Parathyroid adenoma (tissue), 2 donors: Measurements from ENCODE around the gene TBC1D22B.

ENCODE experiments used
- H2AFZ ChIP-seq: fragments of 300-600 bp; sonication (generic); one replicate; pipeline ENCODE4 v1.7.0; 2017; ENCODE audit warnings: antibody characterized with exemption, mild to moderate bottlenecking
- H3K27ac ChIP-seq: fragments of 300-600 bp; sonication (generic); one replicate; pipeline ENCODE4 v1.7.0; 2017
- H3K27me3 ChIP-seq: fragments of 300-600 bp; sonication (generic); one replicate; pipeline ENCODE4 v1.7.0; 2017; ENCODE audit warnings: low read length; ENCODE audit not compliant: control insufficient read depth, insufficient read depth
- H3K36me3 ChIP-seq: fragments of 300-600 bp; sonication (generic); one replicate; pipeline ENCODE4 v1.7.0; 2017; ENCODE audit warnings: low read length; ENCODE audit not compliant: control insufficient read depth, insufficient read depth
- H3K4me1 ChIP-seq: fragments of 300-600 bp; sonication (generic); one replicate; pipeline ENCODE4 v1.7.0; 2017; ENCODE audit warnings: control low read depth
- H3K4me2 ChIP-seq: fragments of 300-600 bp; sonication (generic); one replicate; pipeline ENCODE4 v1.7.0; 2017; ENCODE audit warnings: low read length
- H3K4me3 ChIP-seq: fragments of 300-600 bp; sonication (generic); one replicate; pipeline ENCODE4 v1.7.0; 2017; ENCODE audit warnings: low read depth, low read length
- H3K79me2 ChIP-seq: fragments of 300-600 bp; sonication (generic); one replicate; pipeline ENCODE4 v1.7.0; 2017; ENCODE audit warnings: control low read depth
- H3K9ac ChIP-seq: fragments of 300-600 bp; sonication (generic); one replicate; pipeline ENCODE4 v1.7.0; 2017; ENCODE audit warnings: mild to moderate bottlenecking
- H3K9me3 ChIP-seq: fragments of 300-600 bp; sonication (generic); one replicate; pipeline ENCODE4 v1.7.0; 2017; ENCODE audit warnings: low read length; ENCODE audit not compliant: control insufficient read depth
- CTCF ChIP-seq: fragments of 300-600 bp; sonication (generic); IDR thresholded peaks from one replicate; pipeline ENCODE4 v1.7.0; 2017; ENCODE audit warnings: antibody characterized with exemption, mild to moderate bottlenecking
- donor health status: primary hyperparathyroidism.

TBC1D22B gene

GRCh38 chr6:37269105-37269504 is 11.5 kb downstream of the TBC1D22B start:
- Histone ChIP-seq H3K36me3 (no peaks in the 10 kb centered on the region), H3K9me3 (no peaks in the 10 kb centered on the region), H3K4me2 (no peak overlapping the region), H3K4me3 (no peak overlapping the region), H3K9ac (no peak overlapping the region), H3K79me2 (peaks cover 24% of the 10 kb centered on the region), H3K27ac (no peak overlapping the region), H3K4me1 (no peaks in the 10 kb centered on the region), H2AFZ (no peak overlapping the region), H3K27me3 (no peaks in the 10 kb centered on the region)
- no peak for TF ChIP-seq CTCF

DNA sequence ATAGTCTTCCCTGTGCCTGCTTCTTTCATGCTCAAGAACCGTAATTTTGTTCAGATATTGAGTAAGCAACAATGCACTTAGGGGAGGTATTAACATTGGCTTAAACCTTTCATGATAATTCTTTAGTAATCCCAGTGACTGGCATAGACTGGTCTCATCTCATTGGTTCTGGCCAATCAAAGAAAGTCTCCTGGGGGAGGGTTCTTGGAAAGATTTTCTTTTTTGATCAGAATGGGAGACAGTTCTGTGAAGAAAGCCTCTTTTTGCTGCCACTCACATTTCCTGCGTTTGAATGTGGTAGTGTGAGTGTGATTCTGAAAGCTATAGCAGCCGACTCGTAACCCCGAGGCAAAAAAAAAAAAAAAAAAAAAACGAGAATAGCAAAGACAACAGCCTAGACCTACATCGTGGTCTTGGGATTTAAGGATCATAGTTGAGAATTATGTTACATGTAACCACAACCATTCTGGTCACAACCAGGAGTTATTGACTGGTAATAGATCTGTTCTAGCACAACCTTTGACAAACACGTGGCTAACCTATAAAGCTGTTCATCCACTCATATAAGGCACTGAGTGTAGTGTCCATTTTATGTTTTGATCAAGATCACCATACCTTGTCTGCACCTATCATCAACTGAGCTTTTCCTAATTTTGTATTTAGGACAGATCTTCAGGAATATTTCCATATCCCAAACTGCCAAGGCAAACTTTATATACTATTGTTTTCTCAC is 15.4 kb downstream of the TBC1D22B start:
- no peak for TF ChIP-seq CTCF
- no peak overlapping the region for H2AFZ ChIP-seq
- no peak overlapping the region for H3K4me2 ChIP-seq
- H3K27me3 ChIP-seq, result no peaks in the 10 kb centered on the region
- no peak overlapping the region for H3K27ac ChIP-seq
- no peaks in the 10 kb centered on the region for H3K4me1 ChIP-seq
- H3K36me3 ChIP-seq, result no peaks in the 10 kb centered on the region
- no peak overlapping the region for H3K4me3 ChIP-seq
- H3K9me3 ChIP-seq, result no peaks in the 10 kb centered on the region
- no peak overlapping the region for H3K9ac ChIP-seq
- H3K79me2 ChIP-seq, result peaks cover 33% of the 10 kb centered on the region

DNA sequence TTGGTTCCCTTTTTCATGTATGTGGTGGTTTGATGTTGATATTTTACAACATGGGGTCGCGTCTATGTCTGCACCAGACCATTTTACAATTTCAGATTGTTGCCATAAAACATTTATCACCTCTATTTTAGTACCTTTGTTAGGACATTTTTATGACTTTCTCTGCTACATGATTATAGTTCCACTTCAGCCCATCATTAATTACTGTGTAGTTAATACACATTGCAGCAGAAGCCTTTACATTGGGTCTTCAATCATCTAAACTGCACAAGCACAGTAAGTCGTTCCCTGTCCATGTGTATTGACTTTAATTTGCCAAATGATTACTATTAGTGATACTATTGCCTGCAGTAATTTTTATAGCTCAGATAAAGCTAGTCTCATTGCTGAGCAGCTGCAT is 16.1 kb downstream of the TBC1D22B start:
- no peaks in the 10 kb centered on the region for H3K36me3 ChIP-seq
- no peak overlapping the region for H2AFZ ChIP-seq
- H3K27me3 ChIP-seq, result no peaks in the 10 kb centered on the region
- H3K9me3 ChIP-seq, result no peaks in the 10 kb centered on the region
- H3K27ac ChIP-seq, result no peak overlapping the region
- H3K9ac ChIP-seq, result no peak overlapping the region
- peaks cover 30% of the 10 kb centered on the region for H3K79me2 ChIP-seq
- H3K4me2 ChIP-seq, result no peak overlapping the region
- TF ChIP-seq CTCF, result no peak
- H3K4me3 ChIP-seq, result no peak overlapping the region
- no peaks in the 10 kb centered on the region for H3K4me1 ChIP-seq

DNA sequence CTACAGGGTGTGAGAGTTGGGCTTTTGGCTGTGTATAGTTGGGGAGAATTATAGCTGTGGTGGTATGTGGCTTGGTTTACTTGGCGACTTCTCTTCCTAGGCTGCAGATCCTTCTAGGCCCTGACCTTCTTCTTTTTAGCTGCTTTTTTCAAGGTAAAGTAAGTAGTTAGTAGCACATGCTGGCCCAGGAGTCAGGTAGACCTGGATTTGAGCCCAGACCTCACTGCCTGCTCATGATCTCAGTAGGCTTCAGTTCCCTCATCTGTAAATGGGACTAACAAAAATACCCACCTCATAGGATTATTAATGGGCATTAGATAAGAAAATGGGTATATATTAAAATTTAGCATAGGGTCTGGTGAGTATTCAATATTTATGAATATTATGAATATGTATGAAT is 17.8 kb downstream of the TBC1D22B start:
- no peak overlapping the region for H2AFZ ChIP-seq
- H3K4me1 ChIP-seq, result no peaks in the 10 kb centered on the region
- no peak overlapping the region for H3K9ac ChIP-seq
- peaks cover 26% of the 10 kb centered on the region for H3K79me2 ChIP-seq
- no peaks in the 10 kb centered on the region for H3K9me3 ChIP-seq
- no peaks in the 10 kb centered on the region for H3K27me3 ChIP-seq
- H3K4me2 ChIP-seq, result no peak overlapping the region
- TF ChIP-seq CTCF, result no peak
- no peak overlapping the region for H3K4me3 ChIP-seq
- no peak overlapping the region for H3K27ac ChIP-seq
- H3K36me3 ChIP-seq, result no peaks in the 10 kb centered on the region

- Histone ChIP-seq H3K4me2 (no peak overlapping the region), H2AFZ (no peak overlapping the region), H3K27me3 (no peaks in the 10 kb centered on the region), H3K4me1 (peaks cover 6% of the 10 kb centered on the region), H3K9me3 (no peaks in the 10 kb centered on the region), H3K36me3 (no peaks in the 10 kb centered on the region), H3K27ac (no peak overlapping the region), H3K79me2 (peaks cover 26% of the 10 kb centered on the region), H3K4me3 (no peak overlapping the region), H3K9ac (no peak overlapping the region)
- TF ChIP-seq CTCF, result no peak
Measured at GRCh38 chr6:37277001-37277409, 19.4 kb downstream of the TBC1D22B start.
